Fibroblast of lung (primary cell): ENCODE measurements around the gene AP1S3. TPM values are rescaled to one million over a fixed set of nuclear protein-coding genes. Genes with fewer than 3 reads are reported as not detected.

Source experiments
- DNase-seq, 2 donors: peaks; one replicate each; pipeline versions ENCODE4 v3.0.0 to v3.0.0-alpha.2; 2010; ENCODE audit warnings: low read depth in 2 of 2
- H2AFZ ChIP-seq: 2 replicates; pipeline ENCODE4 v1.5.1; 2012; ENCODE audit warnings: low read length, control low read depth, inconsistent platforms
- H3K27ac ChIP-seq: 2 replicates; pipeline ENCODE4 v1.5.1; 2011; ENCODE audit warnings: low read length, control low read depth; ENCODE audit not compliant: insufficient read depth
- H3K27me3 ChIP-seq: 2 replicates; pipeline ENCODE4 v1.5.1; 2011; ENCODE audit warnings: mild to moderate bottlenecking, low read length; ENCODE audit not compliant: control insufficient read depth, insufficient read depth
- H3K36me3 ChIP-seq: 2 replicates; pipeline ENCODE4 v1.5.1; 2011; ENCODE audit warnings: low read length; ENCODE audit not compliant: control insufficient read depth, insufficient read depth
- H3K4me1 ChIP-seq: 2 replicates; pipeline ENCODE4 v1.5.1; 2011; ENCODE audit warnings: low read length; ENCODE audit not compliant: control insufficient read depth, insufficient read depth; ENCODE audit errors: extremely low read depth
- H3K4me2 ChIP-seq: 2 replicates; pipeline ENCODE4 v1.5.1; 2011; ENCODE audit warnings: low read length, control low read depth; ENCODE audit not compliant: insufficient read depth; ENCODE audit errors: extremely low read depth
- H3K4me3 ChIP-seq, 4 experiments: fragments of 200-600 bp in 1 of 4; sonication (generic) in 1 of 4; replicated peaks in 1 of 4; 2 replicates each; pipeline ENCODE4 v1.5.1; 2011 to 2016; ENCODE audit warnings: low read length in 4 of 4, low read depth in 3 of 4, mild to moderate bottlenecking in 3 of 4, control low read depth in 2 of 4, inconsistent platforms in 1 of 4, mixed read lengths in 1 of 4; ENCODE audit not compliant: insufficient read depth in 1 of 4; ENCODE audit errors: control extremely low read depth in 1 of 4
- H3K79me2 ChIP-seq: 2 replicates; pipeline ENCODE4 v1.5.1; 2012; ENCODE audit warnings: mild to moderate bottlenecking, low read length, inconsistent platforms; ENCODE audit not compliant: control insufficient read depth, insufficient read depth
- H3K9ac ChIP-seq: 2 replicates; pipeline ENCODE4 v1.5.1; 2011; ENCODE audit warnings: mild to moderate bottlenecking, low read length, control low read depth; ENCODE audit not compliant: insufficient read depth
- H3K9me3 ChIP-seq: 2 replicates; pipeline ENCODE4 v1.5.1; 2012; ENCODE audit warnings: low read depth, low read length; ENCODE audit not compliant: control insufficient read depth, insufficient read depth
- H4K20me1 ChIP-seq: 2 replicates; pipeline ENCODE4 v1.5.1; 2011; ENCODE audit warnings: low read length; ENCODE audit not compliant: control insufficient read depth, insufficient read depth; ENCODE audit errors: extremely low read depth
- CTCF ChIP-seq, 2 donors: IDR thresholded peaks in 1 of 2; conservative IDR thresholded peaks in 1 of 2; 1 replicate in 1 of 2; 2 replicates in 1 of 2; pipeline ENCODE4 v1.5.1; 2011 to 2012; ENCODE audit warnings: low read length in 2 of 2, control low read depth in 1 of 2, inconsistent platforms in 1 of 2, low read depth in 1 of 2, mild to moderate bottlenecking in 1 of 2
- EZH2 ChIP-seq: IDR thresholded peaks from 2 replicates; pipeline ENCODE4 v1.5.1; 2012; ENCODE audit warnings: low read length, control low read depth, mild to moderate bottlenecking; ENCODE audit errors: missing control alignments
- polyA plus RNA-seq, 2 donors: library from polyadenylated mRNA; depleted of rRNA in 1 of 2; stranded (reverse) in 1 of 2; unstranded in 1 of 2; fragments of >200 nt; gene quantifications; 2 replicates each; pipeline ENCODE4 v1.2.1, GENCODE V29; 2011 to 2012; ENCODE audit warnings: missing spikeins in 1 of 2
- total RNA-seq: library from RNA; depleted of rRNA; stranded (reverse); fragments of >200 nt; gene quantifications from 2 replicates; pipeline ENCODE4 v1.2.1, GENCODE V29; 2014

Gene AP1S3
- total and polyA plus RNA-seq, 2 donors (not counting 1 experiment from before 2014, with no cell fraction given), result 2.9 to 3.3 TPM

- no peak overlapping the region for H2AFZ ChIP-seq
- no peak overlapping the region for H3K9ac ChIP-seq
- H3K4me1 ChIP-seq, result no peaks in the 10 kb centered on the region
- H3K36me3 ChIP-seq, result no peaks in the 10 kb centered on the region
- H3K27me3 ChIP-seq, result no peaks in the 10 kb centered on the region
- DNase-seq, result peak in 1 of 2 donors; percentile 58
- H3K79me2 ChIP-seq, result no peaks in the 10 kb centered on the region
- H3K9me3 ChIP-seq, result no peaks in the 10 kb centered on the region
- H3K27ac ChIP-seq, result no peak overlapping the region
- no peak overlapping the region for H3K4me2 ChIP-seq
- no peaks in the 10 kb centered on the region for H4K20me1 ChIP-seq
- H3K4me3 ChIP-seq, result no peak overlapping the region
- TF ChIP-seq CTCF (conservative IDR thresholded peaks at IDR 0.05 in 1 of 2, IDR thresholded peaks at IDR 0.05 in 1 of 2; ENCODE audit: low read depth in 1 of 2, low read length in 2 of 2) (no peak), EZH2 (no peak)
Measured at GRCh38 chr2:223771475-223771874, 65.9 kb downstream of the AP1S3 start.

DNA sequence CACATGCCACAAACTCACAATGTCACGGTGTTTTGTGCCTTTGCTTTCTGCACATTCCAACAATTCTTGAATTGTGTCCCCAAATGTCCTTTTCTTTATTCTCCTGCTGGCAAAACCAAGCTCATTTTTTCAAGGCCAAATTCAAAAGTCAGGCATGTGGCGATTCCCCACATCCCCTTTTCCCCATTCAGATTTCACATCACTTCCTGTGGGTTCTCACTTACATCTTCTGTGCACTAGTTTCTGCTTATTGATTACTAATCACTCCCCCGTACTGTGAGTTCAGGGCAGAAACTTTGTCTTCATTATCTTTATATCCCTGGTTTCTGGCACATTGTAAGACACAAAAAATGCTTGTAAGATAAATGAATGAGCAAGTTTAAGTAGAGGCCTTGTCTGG lies 69.2 kb downstream of the AP1S3 start:
- Histone ChIP-seq H3K36me3 (no peaks in the 10 kb centered on the region), H2AFZ (no peak overlapping the region), H3K27me3 (no peaks in the 10 kb centered on the region), H4K20me1 (no peaks in the 10 kb centered on the region), H3K4me3 (no peak overlapping the region), H3K9me3 (no peaks in the 10 kb centered on the region), H3K4me1 (no peaks in the 10 kb centered on the region), H3K9ac (no peak overlapping the region), H3K79me2 (no peaks in the 10 kb centered on the region), H3K27ac (no peak overlapping the region), H3K4me2 (no peak overlapping the region)
- TF ChIP-seq CTCF (conservative IDR thresholded peaks at IDR 0.05 in 1 of 2, IDR thresholded peaks at IDR 0.05 in 1 of 2; ENCODE audit: low read depth in 1 of 2, low read length in 2 of 2), result no peak
- no peak for TF ChIP-seq EZH2
- no peak for DNase-seq

GRCh38 chr2:223767341-223767740 lies 70.0 kb downstream of the AP1S3 start:
- Histone ChIP-seq H3K4me3 (no peak overlapping the region), H3K27ac (no peak overlapping the region), H3K9me3 (no peaks in the 10 kb centered on the region), H2AFZ (no peak overlapping the region), H3K9ac (no peak overlapping the region), H3K79me2 (no peaks in the 10 kb centered on the region), H4K20me1 (no peaks in the 10 kb centered on the region), H3K4me2 (no peak overlapping the region), H3K36me3 (no peaks in the 10 kb centered on the region), H3K4me1 (no peaks in the 10 kb centered on the region), H3K27me3 (no peaks in the 10 kb centered on the region)
- no peak for DNase-seq
- TF ChIP-seq CTCF (conservative IDR thresholded peaks at IDR 0.05 in 1 of 2, IDR thresholded peaks at IDR 0.05 in 1 of 2; ENCODE audit: low read depth in 1 of 2, low read length in 2 of 2), result no peak
- no peak for TF ChIP-seq EZH2
